ENCODE results near the gene MARVELD1.
"Not testable (repeated sequence)": the region's sequence is repeated elsewhere in the genome, so short reads cannot be mapped to it uniquely, and the experiment has no call there.

DNA sequence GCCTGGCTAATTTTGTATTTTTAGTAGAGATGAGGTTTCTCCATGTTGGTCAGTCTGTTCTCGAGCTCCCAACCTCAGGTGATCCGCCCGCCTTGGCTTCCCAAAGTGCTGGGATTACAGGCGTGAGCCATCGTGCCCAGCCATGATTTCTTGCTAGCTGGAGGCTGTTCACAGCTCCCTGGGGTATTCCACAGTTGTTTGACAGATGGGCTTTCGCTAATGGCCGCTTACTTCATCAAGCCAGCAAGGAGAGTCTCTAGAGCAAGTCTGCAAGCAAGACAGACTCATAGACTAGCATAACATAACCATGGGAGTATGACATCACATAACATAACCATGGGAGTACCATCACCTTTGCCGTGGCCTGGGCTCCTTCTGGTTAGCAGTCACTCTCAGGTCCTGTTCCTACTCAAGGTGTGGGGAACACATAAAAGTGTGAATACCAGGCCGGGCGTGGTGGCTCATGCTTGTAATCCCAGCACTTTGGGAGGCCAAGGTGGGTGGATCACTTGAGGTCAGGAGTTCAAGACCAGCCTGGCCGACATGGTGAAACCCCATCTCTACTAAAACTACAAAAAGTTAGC is 15.4 kb upstream of the MARVELD1 start:
- not testable (repeated sequence) for TF ChIP-seq EP300, POLR2AphosphoS5 (IDR thresholded peaks at IDR 0.05)
- TF ChIP-seq, protein P1, sequence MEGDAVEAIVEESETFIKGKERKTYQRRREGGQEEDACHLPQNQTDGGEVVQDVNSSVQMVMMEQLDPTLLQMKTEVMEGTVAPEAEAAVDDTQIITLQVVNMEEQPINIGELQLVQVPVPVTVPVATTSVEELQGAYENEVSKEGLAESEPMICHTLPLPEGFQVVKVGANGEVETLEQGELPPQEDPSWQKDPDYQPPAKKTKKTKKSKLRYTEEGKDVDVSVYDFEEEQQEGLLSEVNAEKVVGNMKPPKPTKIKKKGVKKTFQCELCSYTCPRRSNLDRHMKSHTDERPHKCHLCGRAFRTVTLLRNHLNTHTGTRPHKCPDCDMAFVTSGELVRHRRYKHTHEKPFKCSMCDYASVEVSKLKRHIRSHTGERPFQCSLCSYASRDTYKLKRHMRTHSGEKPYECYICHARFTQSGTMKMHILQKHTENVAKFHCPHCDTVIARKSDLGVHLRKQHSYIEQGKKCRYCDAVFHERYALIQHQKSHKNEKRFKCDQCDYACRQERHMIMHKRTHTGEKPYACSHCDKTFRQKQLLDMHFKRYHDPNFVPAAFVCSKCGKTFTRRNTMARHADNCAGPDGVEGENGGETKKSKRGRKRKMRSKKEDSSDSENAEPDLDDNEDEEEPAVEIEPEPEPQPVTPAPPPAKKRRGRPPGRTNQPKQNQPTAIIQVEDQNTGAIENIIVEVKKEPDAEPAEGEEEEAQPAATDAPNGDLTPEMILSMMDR (IDR thresholded peaks at IDR 0.05): not testable (repeated sequence)
